CD4-positive, CD25-positive, alpha-beta regulatory T cell (primary cell): ENCODE measurements around the gene ZBTB45. TPM values are rescaled to one million over a fixed set of nuclear protein-coding genes. Genes with fewer than 3 reads are reported as not detected.
A peak's percentile ranks its signal among the peaks of the same experiment; 100 is the strongest.
"Not testable (repeated sequence)": the region's sequence is repeated elsewhere in the genome, so short reads cannot be mapped to it uniquely, and the experiment has no call there.

Experiments
- ATAC-seq, 2 donors: fragments of 150-1000 bp; cut with Tn5 transposase; one replicate each; pipeline ENCODE4 v1.10.0; 2021; ENCODE audit warnings: low read depth in 2 of 2, moderate number of reproducible peaks in 2 of 2, moderate library complexity in 1 of 2
- DNase-seq, 3 donors: peaks; one replicate each; pipeline versions ENCODE4 v3.0.0 to v3.0.0-alpha.2; 2012 to 2022; ENCODE audit warnings: mixed read lengths in 1 of 3
- H3K27ac ChIP-seq: one replicate; pipeline ENCODE4 v1.7.0; 2013; ENCODE audit warnings: mild to moderate bottlenecking, low read length; ENCODE audit not compliant: insufficient read depth, poor library complexity, severe bottlenecking
- H3K27me3 ChIP-seq: one replicate; pipeline ENCODE4 v1.7.0; 2013; ENCODE audit warnings: low read length; ENCODE audit not compliant: control insufficient read depth, insufficient read depth
- H3K36me3 ChIP-seq: one replicate; pipeline ENCODE4 v1.7.0; 2013; ENCODE audit warnings: mild to moderate bottlenecking, low read length, moderate library complexity; ENCODE audit not compliant: control insufficient read depth, insufficient read depth
- H3K4me1 ChIP-seq: 2 replicates; pipeline ENCODE4 v1.7.0; 2013; ENCODE audit warnings: mild to moderate bottlenecking, low read length; ENCODE audit not compliant: insufficient read depth, control insufficient read depth, poor library complexity, severe bottlenecking
- H3K4me3 ChIP-seq: one replicate; pipeline ENCODE4 v1.7.0; 2013; ENCODE audit warnings: low read depth, mild to moderate bottlenecking, low read length, moderate library complexity
- H3K9me3 ChIP-seq, 2 experiments: 1 replicate in 1 of 2; 2 replicates in 1 of 2; pipeline ENCODE4 v1.7.0; 2013; ENCODE audit warnings: low read length in 2 of 2, mild to moderate bottlenecking in 1 of 2, moderate library complexity in 1 of 2; ENCODE audit not compliant: control insufficient read depth in 2 of 2
- H3K27ac Mint-ChIP-seq, 3 donors: one replicate each; pipeline ENCODE4 v1.8.0; 2020 to 2022; ENCODE audit warnings: mild to moderate bottlenecking in 3 of 3, mixed read lengths in 3 of 3, moderate library complexity in 2 of 3
- H3K27me3 Mint-ChIP-seq: one replicate; pipeline ENCODE4 v1.8.0; 2022; ENCODE audit warnings: mild to moderate bottlenecking, mixed read lengths
- H3K36me3 Mint-ChIP-seq: one replicate; pipeline ENCODE4 v1.8.0; 2020; ENCODE audit warnings: mixed read lengths
- H3K4me1 Mint-ChIP-seq, 4 donors: one replicate each; pipeline ENCODE4 v1.8.0; 2020 to 2022; ENCODE audit warnings: mixed read lengths in 4 of 4, mild to moderate bottlenecking in 1 of 4
- H3K4me3 Mint-ChIP-seq, 4 donors: one replicate each; pipeline ENCODE4 v1.8.0; 2020 to 2022; ENCODE audit warnings: mild to moderate bottlenecking in 4 of 4, mixed read lengths in 4 of 4, moderate library complexity in 3 of 4
- H3K9me3 Mint-ChIP-seq, 7 donors: one replicate each; pipeline ENCODE4 v1.8.0; 2020 to 2022; ENCODE audit warnings: mixed read lengths in 7 of 7, mild to moderate bottlenecking in 3 of 7, moderate library complexity in 2 of 7
- polyA plus RNA-seq, 4 donors: library from polyadenylated mRNA; unstranded; fragments of 300-500 nt; fragmentation: Illumina TruSeq; gene quantifications; one replicate each; pipeline ENCODE4 v1.2.3, GENCODE V29; 2021
- total RNA-seq: library from RNA; stranded (reverse); gene quantifications from one replicate; pipeline ENCODE4 v1.2.3, GENCODE V29; 2022

ZBTB45 gene
- total and polyA plus RNA-seq, 5 donors from 2014 or later = 4.2 to 8.0 (median 5.0) TPM

GRCh38 chr19:58539169-58539559 is 19.6 kb upstream of the ZBTB45 start:
- peak overlapping the region in 3 of 4 donors; percentile 24 to 58 (median 54) for H3K4me3 Mint-ChIP-seq
- H3K4me1 ChIP-seq = peaks cover 20% of the 10 kb centered on the region
- peaks cover 0 to 24% (median 7%) of the 10 kb centered on the region in 4 donors for H3K4me1 Mint-ChIP-seq
- not testable (repeated sequence) for H3K9me3 ChIP-seq, H3K36me3 Mint-ChIP-seq, H3K27me3 ChIP-seq, DNase-seq, H3K27ac ChIP-seq, H3K9me3 Mint-ChIP-seq, H3K4me3 ChIP-seq, H3K36me3 ChIP-seq, ATAC-seq
- H3K27me3 Mint-ChIP-seq = peaks cover 18% of the 10 kb centered on the region
- H3K27ac Mint-ChIP-seq = peak overlapping the region in 1 of 3 donors; percentile 73

DNA sequence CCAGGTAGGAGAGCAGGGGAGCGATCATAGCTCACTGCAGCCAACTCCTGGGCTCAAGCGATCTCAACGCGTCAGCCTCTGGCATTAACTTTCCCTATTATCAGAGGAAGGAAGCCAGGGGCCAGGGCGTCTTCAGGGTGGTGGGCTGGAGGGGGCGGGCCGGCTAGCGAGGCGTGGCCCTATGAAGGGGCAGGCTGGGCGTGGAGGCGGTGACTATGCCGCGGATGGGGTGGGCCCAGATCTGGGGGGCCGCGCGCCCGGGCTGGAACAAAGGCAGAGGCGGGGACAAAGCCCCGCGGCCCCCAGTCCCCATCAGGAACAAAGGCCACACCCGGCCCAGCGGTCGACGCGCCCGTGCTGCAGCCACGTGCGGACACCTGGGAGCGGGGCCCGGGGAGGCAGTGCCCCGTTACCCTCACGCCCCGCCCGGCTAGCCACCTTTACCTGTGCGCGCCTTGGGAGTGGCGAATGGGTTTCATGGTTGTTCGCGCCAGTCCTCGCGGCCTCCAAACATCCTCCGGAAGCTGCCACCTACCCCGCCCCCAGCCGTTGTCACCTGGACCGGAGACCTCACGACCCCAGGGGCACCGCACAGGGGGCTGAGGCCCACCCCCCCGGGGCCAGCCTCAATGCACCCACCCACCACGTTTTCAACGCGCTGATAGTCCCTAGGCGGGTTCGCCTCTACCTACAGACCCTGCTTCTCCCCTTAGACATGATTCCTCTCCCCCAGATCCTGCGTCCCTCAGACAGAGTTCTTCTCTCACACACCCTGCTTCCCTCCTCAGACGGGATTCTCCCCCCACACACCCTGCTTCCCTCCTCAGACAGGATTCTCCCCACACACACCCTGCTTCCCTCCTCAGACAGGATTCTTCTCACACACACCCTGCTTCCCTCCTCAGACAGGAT is 18.9 kb upstream of the ZBTB45 start:
- H3K27ac ChIP-seq = no peak overlapping the region
- Mint-ChIP-seq H3K36me3 (no peaks in the 10 kb centered on the region), H3K4me3 (peak overlapping the region; percentile 41 to 81 (median 62)), H3K27me3 (peaks cover 11% of the 10 kb centered on the region), H3K27ac (peak overlapping the region in 1 of 3 donors; percentile 69), H3K9me3 (no peaks in the 10 kb centered on the region), H3K4me1 (peaks cover 0 to 19% (median 1%) of the 10 kb centered on the region in 4 donors)
- H3K4me3 ChIP-seq = no peak overlapping the region
- H3K4me1 ChIP-seq = peaks cover 16% of the 10 kb centered on the region
- H3K36me3 ChIP-seq = no peaks in the 10 kb centered on the region
- ATAC-seq (peak; percentile 79 to 80), DNase-seq (peak in 2 of 3 donors; percentile 37 to 67)
- H3K9me3 ChIP-seq = no peaks in the 10 kb centered on the region
- peaks cover 2% of the 10 kb centered on the region for H3K27me3 ChIP-seq

DNA sequence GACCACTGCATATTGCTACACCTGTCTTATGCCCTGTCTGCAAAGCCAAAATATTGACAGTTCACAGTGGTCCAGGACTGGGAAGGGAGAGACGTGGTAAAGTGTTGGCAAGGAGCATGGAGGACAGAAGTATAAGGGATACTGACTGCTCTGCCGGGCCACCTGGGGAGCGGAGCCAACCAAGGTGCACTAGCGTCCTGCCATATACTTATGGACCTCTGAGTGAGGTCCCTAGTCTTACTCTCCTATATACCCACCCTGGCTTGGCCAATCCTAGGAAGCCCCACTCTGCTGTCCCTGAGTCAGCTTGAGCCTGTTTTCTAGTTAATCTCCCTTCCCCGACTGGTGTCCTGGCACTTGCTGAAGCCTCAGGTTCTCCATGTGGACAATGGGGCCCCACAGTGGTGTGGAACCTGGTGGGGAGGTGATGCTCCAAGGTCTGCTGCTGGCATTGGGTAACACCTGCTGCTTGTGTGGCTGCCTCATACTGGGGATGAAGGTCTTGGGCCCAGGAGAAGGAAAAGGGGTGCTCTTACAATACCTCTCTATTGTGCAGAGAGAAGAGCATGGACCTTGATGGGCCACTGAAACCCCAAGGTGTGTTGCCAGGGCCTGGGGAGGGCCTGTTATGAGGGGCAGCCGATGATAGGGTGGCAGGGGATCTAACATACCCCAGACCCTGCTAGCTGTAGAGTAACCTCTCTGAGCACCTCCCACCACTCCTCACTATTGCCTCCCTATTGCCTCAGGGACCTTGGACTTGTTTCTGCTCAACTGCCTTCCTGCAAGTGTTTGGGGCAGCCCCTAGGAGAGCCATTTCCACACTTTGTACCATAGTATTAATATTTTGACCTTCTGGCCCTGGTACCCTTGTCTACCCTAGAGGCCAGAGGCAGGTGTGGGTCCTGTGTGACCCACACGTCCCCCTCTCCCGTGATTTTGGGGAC is 17.5 kb upstream of the ZBTB45 start:
- Histone ChIP-seq H3K27ac (no peak overlapping the region), H3K27me3 (peaks cover 2% of the 10 kb centered on the region), H3K4me1 (peaks cover 13% of the 10 kb centered on the region), H3K4me3 (no peak overlapping the region), H3K9me3 (no peaks in the 10 kb centered on the region), H3K36me3 (no peaks in the 10 kb centered on the region)
- Mint-ChIP-seq H3K27ac (peak overlapping the region in 1 of 3 donors; percentile 85), H3K27me3 (peaks cover 5% of the 10 kb centered on the region), H3K4me1 (peaks cover 0 to 15% (median 0%) of the 10 kb centered on the region in 4 donors), H3K4me3 (peak overlapping the region in 2 of 4 donors; percentile 10 to 44), H3K36me3 (no peaks in the 10 kb centered on the region), H3K9me3 (no peaks in the 10 kb centered on the region)
- no peak for DNase-seq
- ATAC-seq = no peak

DNA sequence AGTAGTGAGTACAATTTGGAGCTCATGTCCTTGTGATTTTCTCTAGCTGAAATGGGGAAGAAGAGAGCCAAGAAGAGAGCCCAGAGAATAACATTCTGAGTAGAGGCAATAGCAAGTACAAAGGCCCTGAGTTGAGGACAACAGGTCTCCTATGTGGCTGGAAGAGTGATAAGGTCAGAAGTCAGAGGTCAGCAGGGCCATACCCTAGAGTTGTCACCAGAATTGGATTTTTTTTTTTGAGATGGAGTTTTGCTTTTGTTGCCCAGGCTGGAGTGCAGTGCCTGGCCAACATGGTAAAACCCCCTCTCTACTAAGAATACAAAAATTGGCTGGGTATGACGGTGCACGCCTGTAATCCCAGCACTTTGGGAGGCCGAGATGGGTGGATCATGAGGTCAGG is 16.2 kb upstream of the ZBTB45 start:
- H3K4me1 ChIP-seq = peaks cover 13% of the 10 kb centered on the region
- no peak overlapping the region for H3K27ac Mint-ChIP-seq
- no peaks in the 10 kb centered on the region for H3K36me3 ChIP-seq
- no peaks in the 10 kb centered on the region for H3K9me3 ChIP-seq
- H3K4me3 Mint-ChIP-seq = peak overlapping the region in 2 of 4 donors; percentile 13 to 35
- H3K36me3 Mint-ChIP-seq = no peaks in the 10 kb centered on the region
- H3K4me1 Mint-ChIP-seq = peaks cover 0 to 15% (median 0%) of the 10 kb centered on the region in 4 donors
- DNase-seq = no peak
- H3K9me3 Mint-ChIP-seq = no peaks in the 10 kb centered on the region
- peaks cover 2% of the 10 kb centered on the region for H3K27me3 ChIP-seq
- H3K4me3 ChIP-seq = no peak overlapping the region
- no peak overlapping the region for H3K27ac ChIP-seq
- peaks cover 9% of the 10 kb centered on the region for H3K27me3 Mint-ChIP-seq
- no peak for ATAC-seq

DNA sequence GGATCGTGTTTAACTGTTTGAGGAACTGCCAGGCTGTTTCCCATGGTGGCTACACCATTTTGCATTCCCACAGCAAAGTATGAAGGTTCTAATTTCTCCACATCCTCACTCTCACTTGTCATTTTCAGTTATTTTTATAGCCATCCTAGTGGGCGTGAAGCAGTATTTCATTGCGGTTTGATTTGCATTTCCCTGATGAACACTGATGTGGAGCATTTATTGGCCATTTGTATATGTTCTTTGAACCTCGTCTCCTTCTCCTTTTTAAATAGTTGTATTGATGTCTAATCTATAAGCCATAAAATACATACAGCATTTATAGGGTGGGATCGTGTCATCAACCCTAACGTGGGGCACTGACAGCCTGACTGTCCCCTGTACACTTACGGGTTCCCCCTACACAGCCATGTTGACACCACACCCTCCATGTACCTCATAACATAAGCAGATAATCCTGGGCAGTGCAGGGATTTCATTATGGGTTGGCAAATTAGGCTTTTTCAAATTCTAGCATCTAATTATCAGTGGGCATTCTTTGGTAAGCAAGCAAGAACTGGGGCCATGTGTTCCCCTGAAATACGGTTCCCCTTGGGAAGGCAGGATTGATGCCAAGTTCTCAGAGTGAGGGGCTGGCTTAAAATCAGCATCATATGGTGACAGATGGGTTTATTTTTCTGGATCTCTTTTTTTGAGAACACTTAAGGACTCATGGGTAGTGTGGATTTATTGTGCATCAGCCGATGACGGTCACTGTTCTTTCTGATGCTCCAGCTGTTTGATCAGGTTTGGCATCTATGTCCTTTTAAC is 11.6 kb upstream of the ZBTB45 start:
- no peaks in the 10 kb centered on the region for H3K4me1 ChIP-seq
- H3K27ac ChIP-seq = no peak overlapping the region
- H3K4me3 ChIP-seq = no peak overlapping the region
- DNase-seq = no peak
- Mint-ChIP-seq H3K9me3 (no peaks in the 10 kb centered on the region), H3K4me3 (no peak overlapping the region), H3K36me3 (no peaks in the 10 kb centered on the region), H3K27me3 (peaks cover 9% of the 10 kb centered on the region), H3K27ac (no peak overlapping the region), H3K4me1 (no peaks in the 10 kb centered on the region)
- no peaks in the 10 kb centered on the region for H3K27me3 ChIP-seq
- no peaks in the 10 kb centered on the region for H3K36me3 ChIP-seq
- no peaks in the 10 kb centered on the region for H3K9me3 ChIP-seq
- ATAC-seq = no peak

GRCh38 chr19:58529405-58529804 is 9.8 kb upstream of the ZBTB45 start:
- Histone ChIP-seq H3K27ac (no peak overlapping the region), H3K27me3 (no peaks in the 10 kb centered on the region), H3K9me3 (no peaks in the 10 kb centered on the region), H3K4me3 (no peak overlapping the region), H3K4me1 (no peaks in the 10 kb centered on the region), H3K36me3 (no peaks in the 10 kb centered on the region)
- H3K36me3 Mint-ChIP-seq = no peaks in the 10 kb centered on the region
- H3K9me3 Mint-ChIP-seq = peaks cover 0 to 2% (median 0%) of the 10 kb centered on the region in 7 donors
- ATAC-seq = no peak
- H3K27ac Mint-ChIP-seq = no peak overlapping the region
- no peaks in the 10 kb centered on the region for H3K4me1 Mint-ChIP-seq
- peaks cover 4% of the 10 kb centered on the region for H3K27me3 Mint-ChIP-seq
- DNase-seq = no peak
- no peak overlapping the region for H3K4me3 Mint-ChIP-seq

DNA sequence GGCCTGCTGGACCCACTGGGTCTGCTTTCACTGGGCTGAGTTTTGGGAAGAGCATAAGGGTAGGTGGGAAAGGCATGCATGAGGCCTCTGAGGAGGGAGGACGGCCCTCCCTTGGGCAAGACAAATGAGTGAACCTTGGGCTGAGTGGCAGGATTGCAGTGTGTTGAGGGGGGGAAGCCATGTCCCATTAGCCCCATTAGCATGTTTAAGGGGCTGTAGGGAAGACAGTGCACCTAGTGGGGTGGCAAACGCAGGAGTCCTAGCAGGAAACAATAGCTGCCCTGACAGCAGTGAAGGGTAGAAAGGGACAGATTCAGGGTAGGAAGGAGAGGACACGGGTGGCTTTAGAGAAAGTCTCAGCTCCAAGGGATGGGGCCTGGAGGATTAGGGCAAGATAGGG is 3.1 kb upstream of the ZBTB45 start:
- Mint-ChIP-seq H3K4me1 (peaks cover 7 to 31% (median 20%) of the 10 kb centered on the region in 4 donors), H3K27ac (peak overlapping the region in 1 of 3 donors; percentile 13)

More for the DNA sequence above, 3.1 kb upstream of the ZBTB45 start:
- Histone ChIP-seq H3K36me3 (no peaks in the 10 kb centered on the region), H3K9me3 (no peaks in the 10 kb centered on the region), H3K27ac (no peak overlapping the region), H3K27me3 (no peaks in the 10 kb centered on the region), H3K4me1 (peaks cover 16% of the 10 kb centered on the region), H3K4me3 (no peak overlapping the region)
- peaks cover 0 to 2% (median 0%) of the 10 kb centered on the region in 7 donors for H3K9me3 Mint-ChIP-seq
- H3K36me3 Mint-ChIP-seq = no peaks in the 10 kb centered on the region
- DNase-seq = no peak
- no peaks in the 10 kb centered on the region for H3K27me3 Mint-ChIP-seq
- H3K4me3 Mint-ChIP-seq = peak overlapping the region in 2 of 4 donors; percentile 19 to 64
- no peak for ATAC-seq
